ENCODE results near the gene NALCN.

Gene NALCN

GRCh38 chr13:101291206-101291605 is 125.1 kb downstream of the NALCN start:
- no peak for DNase-seq

GRCh38 chr13:101289764-101290163 is 126.5 kb downstream of the NALCN start:
- DNase-seq = peak in 42 of 56 donors; percentile 1 to 75 (median 44)

- no peak for DNase-seq
Observed at GRCh38 chr13:101283782-101284181, 132.5 kb downstream of the NALCN start.

GRCh38 chr13:101272886-101273285 is 143.4 kb downstream of the NALCN start:
- no peak for DNase-seq

- no peak for DNase-seq
Observed at GRCh38 chr13:101271681-101272245, 144.5 kb downstream of the NALCN start.

- no peak for DNase-seq
Observed at GRCh38 chr13:101267656-101268055, 148.7 kb downstream of the NALCN start.

GRCh38 chr13:101265934-101266333 is 150.4 kb downstream of the NALCN start:
- no peak for DNase-seq

GRCh38 chr13:101264931-101265330 is 151.4 kb downstream of the NALCN start:
- DNase-seq = no peak

- DNase-seq = no peak
Observed at GRCh38 chr13:101262306-101262705, 154.0 kb downstream of the NALCN start.

- no peak for DNase-seq
Observed at GRCh38 chr13:101258509-101258908, 157.8 kb downstream of the NALCN start.

- peak in 3 of 56 donors; percentile 1 to 5 (median 4) for DNase-seq
Observed at GRCh38 chr13:101258071-101258470, 158.2 kb downstream of the NALCN start.

GRCh38 chr13:101248739-101249514 is 167.4 kb downstream of the NALCN start:
- no peak for DNase-seq

- DNase-seq = no peak
Observed at GRCh38 chr13:101242720-101243119, 173.6 kb downstream of the NALCN start.

- DNase-seq = no peak
Observed at GRCh38 chr13:101238555-101238954, 177.8 kb downstream of the NALCN start.

GRCh38 chr13:101231751-101232428 is 184.4 kb downstream of the NALCN start:
- DNase-seq = no peak

GRCh38 chr13:101230271-101230890 is 185.9 kb downstream of the NALCN start:
- DNase-seq = no peak

GRCh38 chr13:101219609-101220265 is 196.6 kb downstream of the NALCN start:
- DNase-seq = no peak

GRCh38 chr13:101218484-101218883 is 197.8 kb downstream of the NALCN start:
- DNase-seq = no peak

GRCh38 chr13:101217086-101217485 is 199.2 kb downstream of the NALCN start:
- no peak for DNase-seq

- DNase-seq = no peak
Observed at GRCh38 chr13:101211261-101211660, 205.0 kb downstream of the NALCN start.

GRCh38 chr13:101210774-101211173 is 205.5 kb downstream of the NALCN start:
- no peak for DNase-seq
